HUES6 (cell line): ENCODE data around the gene PHACTR3.

ENCODE experiments used
- H3K27ac ChIP-seq: 2 replicates; pipeline ENCODE4 v1.7.0; 2013; ENCODE audit warnings: low read depth, mild to moderate bottlenecking, low read length, inconsistent platforms
- H3K27me3 ChIP-seq: 2 replicates; pipeline ENCODE4 v1.6.1; 2013; ENCODE audit warnings: low read length; ENCODE audit not compliant: control insufficient read depth, insufficient read depth
- H3K36me3 ChIP-seq: 2 replicates; pipeline ENCODE4 v1.6.1; 2013; ENCODE audit warnings: low read length; ENCODE audit not compliant: control insufficient read depth, insufficient read depth
- H3K4me1 ChIP-seq: 2 replicates; pipeline ENCODE4 v1.6.1; 2013; ENCODE audit warnings: low read length; ENCODE audit not compliant: control insufficient read depth, insufficient read depth
- H3K4me3 ChIP-seq: 2 replicates; pipeline ENCODE4 v1.5.1; 2013; ENCODE audit warnings: low read depth, low read length
- H3K9ac ChIP-seq: one replicate; pipeline ENCODE4 v1.6.1; 2013; ENCODE audit warnings: mild to moderate bottlenecking, low read length
- H3K9me3 ChIP-seq: 2 replicates; pipeline ENCODE4 v1.6.1; 2013; ENCODE audit warnings: low read depth, low read length; ENCODE audit not compliant: control insufficient read depth, insufficient read depth

Gene PHACTR3

GRCh38 chr20:59640267-59640666 is 35.9 kb downstream of the PHACTR3 start:
- H3K4me3 ChIP-seq = no peak overlapping the region
- no peaks in the 10 kb centered on the region for H3K36me3 ChIP-seq
- no peaks in the 10 kb centered on the region for H3K9me3 ChIP-seq
- H3K27ac ChIP-seq = no peak overlapping the region
- peaks cover 47% of the 10 kb centered on the region for H3K27me3 ChIP-seq
- H3K9ac ChIP-seq = no peak overlapping the region
- H3K4me1 ChIP-seq = no peaks in the 10 kb centered on the region

GRCh38 chr20:59643615-59644061 is 39.3 kb downstream of the PHACTR3 start:
- Histone ChIP-seq H3K27ac (no peak overlapping the region), H3K36me3 (no peaks in the 10 kb centered on the region), H3K27me3 (peaks cover 34% of the 10 kb centered on the region)

GRCh38 chr20:59644371-59644939 is 40.1 kb downstream of the PHACTR3 start:
- Histone ChIP-seq H3K4me3 (no peak overlapping the region), H3K9me3 (peaks cover 16% of the 10 kb centered on the region), H3K27me3 (peaks cover 30% of the 10 kb centered on the region), H3K9ac (no peak overlapping the region), H3K4me1 (no peaks in the 10 kb centered on the region), H3K36me3 (no peaks in the 10 kb centered on the region), H3K27ac (no peak overlapping the region)

More at GRCh38 chr20:59643615-59644061, 39.3 kb downstream of the PHACTR3 start:
- Histone ChIP-seq H3K9me3 (peaks cover 16% of the 10 kb centered on the region), H3K4me1 (no peaks in the 10 kb centered on the region), H3K4me3 (no peak overlapping the region), H3K9ac (no peak overlapping the region)

- Histone ChIP-seq H3K27me3 (peaks cover 21% of the 10 kb centered on the region), H3K9ac (no peak overlapping the region), H3K9me3 (peaks cover 16% of the 10 kb centered on the region), H3K27ac (no peak overlapping the region), H3K36me3 (no peaks in the 10 kb centered on the region), H3K4me1 (no peaks in the 10 kb centered on the region), H3K4me3 (no peak overlapping the region)
These were observed 40.9 kb downstream of the PHACTR3 start for GRCh38 chr20:59645271-59645670.

GRCh38 chr20:59645761-59646171 is 41.4 kb downstream of the PHACTR3 start:
- Histone ChIP-seq H3K27me3 (peaks cover 17% of the 10 kb centered on the region; the same call in 1 of the 2 replicates), H3K9me3 (peaks cover 16% of the 10 kb centered on the region), H3K4me1 (no peaks in the 10 kb centered on the region), H3K27ac (no peak overlapping the region), H3K4me3 (no peak overlapping the region), H3K9ac (no peak overlapping the region), H3K36me3 (no peaks in the 10 kb centered on the region)

- no peaks in the 10 kb centered on the region for H3K4me1 ChIP-seq
- no peak overlapping the region for H3K4me3 ChIP-seq
- H3K9me3 ChIP-seq = peaks cover 16% of the 10 kb centered on the region
- H3K27ac ChIP-seq = no peak overlapping the region
- H3K27me3 ChIP-seq = peaks cover 11% of the 10 kb centered on the region; the same call in 1 of the 2 replicates
- no peak overlapping the region for H3K9ac ChIP-seq
- H3K36me3 ChIP-seq = no peaks in the 10 kb centered on the region
These were observed 42.1 kb downstream of the PHACTR3 start for GRCh38 chr20:59646487-59646886.

GRCh38 chr20:59647271-59647670 is 42.9 kb downstream of the PHACTR3 start:
- Histone ChIP-seq H3K9ac (no peak overlapping the region), H3K4me1 (no peaks in the 10 kb centered on the region), H3K27me3 (peaks cover 11% of the 10 kb centered on the region; the same call in 1 of the 2 replicates), H3K4me3 (no peak overlapping the region), H3K27ac (no peak overlapping the region), H3K9me3 (peaks cover 16% of the 10 kb centered on the region), H3K36me3 (no peaks in the 10 kb centered on the region)

GRCh38 chr20:59648466-59649070 is 44.2 kb downstream of the PHACTR3 start:
- Histone ChIP-seq H3K36me3 (no peaks in the 10 kb centered on the region), H3K9ac (no peak overlapping the region), H3K27me3 (peaks cover 5% of the 10 kb centered on the region; the same call in 1 of the 2 replicates), H3K4me1 (no peaks in the 10 kb centered on the region), H3K9me3 (peaks cover 16% of the 10 kb centered on the region), H3K4me3 (no peak overlapping the region), H3K27ac (no peak overlapping the region)

GRCh38 chr20:59650418-59650817 is 46.1 kb downstream of the PHACTR3 start:
- no peak overlapping the region for H3K27ac ChIP-seq
- peaks cover 16% of the 10 kb centered on the region for H3K9me3 ChIP-seq
- H3K4me1 ChIP-seq = no peaks in the 10 kb centered on the region
- H3K27me3 ChIP-seq = no peaks in the 10 kb centered on the region
- no peak overlapping the region for H3K4me3 ChIP-seq
- no peaks in the 10 kb centered on the region for H3K36me3 ChIP-seq
- H3K9ac ChIP-seq = no peak overlapping the region

- Histone ChIP-seq H3K4me1 (no peaks in the 10 kb centered on the region), H3K36me3 (no peaks in the 10 kb centered on the region), H3K9ac (no peak overlapping the region), H3K27ac (no peak overlapping the region), H3K27me3 (no peaks in the 10 kb centered on the region), H3K4me3 (no peak overlapping the region), H3K9me3 (peaks cover 15% of the 10 kb centered on the region)
These were observed 48.0 kb downstream of the PHACTR3 start for GRCh38 chr20:59652381-59652780.

GRCh38 chr20:59656417-59656816 is 52.1 kb downstream of the PHACTR3 start:
- H3K27me3 ChIP-seq = peaks cover 8% of the 10 kb centered on the region; the same call in 1 of the 2 replicates
- H3K27ac ChIP-seq = no peak overlapping the region
- H3K4me1 ChIP-seq = no peaks in the 10 kb centered on the region
- no peak overlapping the region for H3K9ac ChIP-seq
- no peaks in the 10 kb centered on the region for H3K36me3 ChIP-seq
- peaks cover 24% of the 10 kb centered on the region for H3K9me3 ChIP-seq
- no peak overlapping the region for H3K4me3 ChIP-seq
